GM19397 (cell line): Measurements from ENCODE around the gene CHERP.
"Not testable (repeated sequence)": the region's sequence is repeated elsewhere in the genome, so short reads cannot be mapped to it uniquely, and the experiment has no call there.

Experiments used
- ATAC-seq: cut with Tn5 transposase; IDR thresholded peaks from one replicate; pipeline ENCODE4 v1.9.1; 2021; ENCODE audit warnings: mild to moderate bottlenecking, moderate library complexity; ENCODE audit not compliant: unreplicated experiment

Gene CHERP

GRCh38 chr19:16482745-16483144 lies 59.5 kb downstream of the CHERP start:
- ATAC-seq, result no peak

- ATAC-seq, result no peak
Observed at GRCh38 chr19:16477311-16477710, 64.9 kb downstream of the CHERP start.

- no peak for ATAC-seq
Observed at GRCh38 chr19:16476401-16476800, 65.8 kb downstream of the CHERP start.

- no peak for ATAC-seq
Observed at GRCh38 chr19:16473875-16474392, 68.3 kb downstream of the CHERP start.

GRCh38 chr19:16472992-16473391 lies 69.2 kb downstream of the CHERP start:
- no peak for ATAC-seq

GRCh38 chr19:16472559-16472899 lies 69.7 kb downstream of the CHERP start:
- not testable (repeated sequence) for ATAC-seq

GRCh38 chr19:16470911-16471811 lies 71.1 kb downstream of the CHERP start:
- peak; percentile 24 for ATAC-seq

GRCh38 chr19:16470541-16470910 lies 71.7 kb downstream of the CHERP start:
- no peak for ATAC-seq
